ENCODE data around the gene YTHDC1.

DNA sequence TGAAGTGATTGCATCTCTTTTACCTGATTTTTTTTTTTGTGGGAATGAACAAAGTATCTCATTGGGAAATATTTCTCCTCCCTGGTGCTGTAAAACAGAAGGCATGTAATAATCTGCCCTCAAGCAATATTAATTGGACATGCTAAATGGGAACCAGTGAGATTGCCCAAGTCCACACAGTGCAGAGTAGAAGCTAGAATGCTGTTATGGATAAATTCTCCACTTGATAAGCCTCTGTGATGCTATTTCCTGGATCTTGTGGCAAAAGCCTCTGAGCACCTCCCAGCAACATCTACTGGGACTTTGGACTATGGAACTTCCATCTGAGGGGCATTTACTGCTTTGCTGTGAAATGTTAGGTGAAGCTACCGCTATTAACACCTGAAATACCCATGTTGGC lies 46.9 kb upstream of the YTHDC1 start:
- TF ChIP-seq ZFX (IDR thresholded peaks at IDR 0.05) (no peak), ZNF274 (IDR thresholded peaks at IDR 0.05; ENCODE audit: low read depth, low read length) (no peak), POLR2AphosphoS5 (IDR thresholded peaks at IDR 0.05; ENCODE audit: low read depth, low read length) (no peak), EZH2 (IDR thresholded peaks at IDR 0.05) (no peak), RAD21 (IDR thresholded peaks at IDR 0.05; ENCODE audit: low read depth) (no peak), POLR2A (IDR thresholded peaks at IDR 0.05; ENCODE audit: borderline replicate concordance, extremely low read depth, insufficient read depth, insufficient read length) (no peak)
- TF ChIP-seq, protein P1, sequence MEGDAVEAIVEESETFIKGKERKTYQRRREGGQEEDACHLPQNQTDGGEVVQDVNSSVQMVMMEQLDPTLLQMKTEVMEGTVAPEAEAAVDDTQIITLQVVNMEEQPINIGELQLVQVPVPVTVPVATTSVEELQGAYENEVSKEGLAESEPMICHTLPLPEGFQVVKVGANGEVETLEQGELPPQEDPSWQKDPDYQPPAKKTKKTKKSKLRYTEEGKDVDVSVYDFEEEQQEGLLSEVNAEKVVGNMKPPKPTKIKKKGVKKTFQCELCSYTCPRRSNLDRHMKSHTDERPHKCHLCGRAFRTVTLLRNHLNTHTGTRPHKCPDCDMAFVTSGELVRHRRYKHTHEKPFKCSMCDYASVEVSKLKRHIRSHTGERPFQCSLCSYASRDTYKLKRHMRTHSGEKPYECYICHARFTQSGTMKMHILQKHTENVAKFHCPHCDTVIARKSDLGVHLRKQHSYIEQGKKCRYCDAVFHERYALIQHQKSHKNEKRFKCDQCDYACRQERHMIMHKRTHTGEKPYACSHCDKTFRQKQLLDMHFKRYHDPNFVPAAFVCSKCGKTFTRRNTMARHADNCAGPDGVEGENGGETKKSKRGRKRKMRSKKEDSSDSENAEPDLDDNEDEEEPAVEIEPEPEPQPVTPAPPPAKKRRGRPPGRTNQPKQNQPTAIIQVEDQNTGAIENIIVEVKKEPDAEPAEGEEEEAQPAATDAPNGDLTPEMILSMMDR (IDR thresholded peaks at IDR 0.05 in 2 of 3, conservative IDR thresholded peaks at IDR 0.05 in 1 of 3; ENCODE audit: borderline replicate concordance in 1 of 3, insufficient read depth in 1 of 3, low read depth in 2 of 3, low read length in 2 of 3) = no peak
- TF ChIP-seq, protein P2, sequence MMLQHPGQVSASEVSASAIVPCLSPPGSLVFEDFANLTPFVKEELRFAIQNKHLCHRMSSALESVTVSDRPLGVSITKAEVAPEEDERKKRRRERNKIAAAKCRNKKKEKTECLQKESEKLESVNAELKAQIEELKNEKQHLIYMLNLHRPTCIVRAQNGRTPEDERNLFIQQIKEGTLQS (IDR thresholded peaks at IDR 0.05) = no peak

Data from HCT116 (cell line).